Suprapubic skin (tissue), 4 donors: ENCODE results near the gene ISM1. TPM values are rescaled to one million over a fixed set of nuclear protein-coding genes. Genes with fewer than 3 reads are reported as not detected.
A peak's percentile ranks its signal among the peaks of the same experiment; 100 is the strongest.

Experiments used
- DNase-seq, 2 donors: peaks; one replicate each; pipeline ENCODE4 v3.0.0-alpha.2; 2019; ENCODE audit warnings: low spot score in 2 of 2
- H3K27ac ChIP-seq: fragments of 200-600 bp; sonication (generic); one replicate; pipeline ENCODE4 v1.5.1; 2019
- H3K27me3 ChIP-seq: fragments of 200-600 bp; sonication (generic); one replicate; pipeline ENCODE4 v1.5.1; 2019
- H3K36me3 ChIP-seq: fragments of 200-600 bp; sonication (generic); one replicate; pipeline ENCODE4 v1.5.1; 2019
- H3K4me1 ChIP-seq: fragments of 200-600 bp; sonication (generic); one replicate; pipeline ENCODE4 v1.5.1; 2019
- H3K4me3 ChIP-seq: fragments of 200-600 bp; sonication (generic); one replicate; pipeline ENCODE4 v1.5.1; 2019; ENCODE audit warnings: mild to moderate bottlenecking
- H3K9me3 ChIP-seq: fragments of 200-600 bp; sonication (generic); one replicate; pipeline ENCODE4 v1.5.1; 2019
- EP300 ChIP-seq: sonication (generic); formaldehyde crosslinking; IDR thresholded peaks from one replicate; pipeline ENCODE4 v1.6.1; 2017; ENCODE audit warnings: antibody characterized with exemption
- POLR2A ChIP-seq, 2 donors: fragments of 450-650 bp; IDR thresholded peaks; one replicate each; pipeline ENCODE4 v1.6.1; 2017; ENCODE audit warnings: antibody characterized with exemption in 2 of 2, mild to moderate bottlenecking in 2 of 2, moderate library complexity in 2 of 2
- POLR2AphosphoS5 ChIP-seq, 3 donors: sonication (generic); formaldehyde crosslinking; IDR thresholded peaks; one replicate each; pipeline ENCODE4 v1.6.1; 2017; ENCODE audit warnings: antibody characterized with exemption in 3 of 3
- WGBS: methylation state at CpG from one replicate; pipeline ENCODE4 v1.1.5; 2018; 5-methylcytosine and 5-hydroxymethylcytosine counted together
- total RNA-seq, 4 donors: library from RNA; depleted of rRNA; stranded (reverse); fragments of >200 nt; gene quantifications; one replicate each; pipeline ENCODE4 v1.1.0, GENCODE V29; 2016
- TF ChIP-seq, protein P1 (sequence below), 2 donors: fragments of 200-600 bp in 1 of 2; fragments of 450-650 bp in 1 of 2; sonication (generic) in 1 of 2; IDR thresholded peaks; one replicate each; pipeline ENCODE4 v1.5.1; 2016 to 2019; ENCODE audit warnings: antibody characterized with exemption in 2 of 2, mild to moderate bottlenecking in 1 of 2, moderate library complexity in 1 of 2

Gene ISM1
- total RNA-seq, 4 donors from 2014 or later: 9.0 to 21.8 (median 12.9) TPM

DNA sequence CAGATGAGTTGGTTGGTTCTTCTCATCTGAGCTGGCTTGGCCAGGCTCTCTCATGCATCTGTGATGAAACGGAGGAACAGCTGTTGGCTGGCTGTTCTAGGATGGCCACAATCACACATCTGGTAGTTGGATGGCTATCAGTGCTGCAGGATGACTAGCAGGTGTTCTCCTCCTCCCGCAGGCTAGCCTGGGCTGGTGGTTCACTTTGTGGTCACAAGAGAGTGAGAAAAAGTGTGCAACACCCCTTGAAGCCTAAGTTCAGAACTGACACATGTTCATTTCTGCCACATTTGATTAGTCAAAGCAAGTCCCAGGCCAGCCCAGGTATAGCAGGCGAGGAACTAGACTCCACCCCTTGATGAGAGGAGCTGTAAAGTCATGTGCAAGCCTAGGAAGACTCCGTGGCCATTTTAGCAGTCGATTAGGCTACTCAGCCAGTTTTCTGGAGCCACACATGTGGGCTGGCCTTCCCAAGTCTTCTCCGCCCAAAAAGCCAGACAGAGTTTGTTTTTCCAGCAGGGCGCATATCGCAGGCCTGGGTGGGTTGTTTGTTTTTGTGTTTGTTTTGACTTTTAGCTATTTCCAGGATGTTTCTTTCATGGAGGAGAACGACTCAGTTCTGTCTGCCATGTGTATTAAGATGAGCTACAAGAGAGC, 120.8 kb downstream of the ISM1 start:
- TF ChIP-seq, protein P1, sequence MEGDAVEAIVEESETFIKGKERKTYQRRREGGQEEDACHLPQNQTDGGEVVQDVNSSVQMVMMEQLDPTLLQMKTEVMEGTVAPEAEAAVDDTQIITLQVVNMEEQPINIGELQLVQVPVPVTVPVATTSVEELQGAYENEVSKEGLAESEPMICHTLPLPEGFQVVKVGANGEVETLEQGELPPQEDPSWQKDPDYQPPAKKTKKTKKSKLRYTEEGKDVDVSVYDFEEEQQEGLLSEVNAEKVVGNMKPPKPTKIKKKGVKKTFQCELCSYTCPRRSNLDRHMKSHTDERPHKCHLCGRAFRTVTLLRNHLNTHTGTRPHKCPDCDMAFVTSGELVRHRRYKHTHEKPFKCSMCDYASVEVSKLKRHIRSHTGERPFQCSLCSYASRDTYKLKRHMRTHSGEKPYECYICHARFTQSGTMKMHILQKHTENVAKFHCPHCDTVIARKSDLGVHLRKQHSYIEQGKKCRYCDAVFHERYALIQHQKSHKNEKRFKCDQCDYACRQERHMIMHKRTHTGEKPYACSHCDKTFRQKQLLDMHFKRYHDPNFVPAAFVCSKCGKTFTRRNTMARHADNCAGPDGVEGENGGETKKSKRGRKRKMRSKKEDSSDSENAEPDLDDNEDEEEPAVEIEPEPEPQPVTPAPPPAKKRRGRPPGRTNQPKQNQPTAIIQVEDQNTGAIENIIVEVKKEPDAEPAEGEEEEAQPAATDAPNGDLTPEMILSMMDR (IDR thresholded peaks at IDR 0.05): no peak
- TF ChIP-seq POLR2AphosphoS5 (IDR thresholded peaks at IDR 0.05) (no peak), EP300 (no peak), POLR2A (IDR thresholded peaks at IDR 0.05) (no peak)
- DNase-seq: no peak
- H3K27ac ChIP-seq: peak overlapping the region; percentile 48
- peaks cover 20% of the 10 kb centered on the region for H3K4me1 ChIP-seq
- H3K36me3 ChIP-seq: no peaks in the 10 kb centered on the region
- WGBS: 68% methylated on average over 8 of the region's 9 CpGs
- no peak overlapping the region for H3K4me3 ChIP-seq
- H3K9me3 ChIP-seq: no peaks in the 10 kb centered on the region
- no peaks in the 10 kb centered on the region for H3K27me3 ChIP-seq

DNA sequence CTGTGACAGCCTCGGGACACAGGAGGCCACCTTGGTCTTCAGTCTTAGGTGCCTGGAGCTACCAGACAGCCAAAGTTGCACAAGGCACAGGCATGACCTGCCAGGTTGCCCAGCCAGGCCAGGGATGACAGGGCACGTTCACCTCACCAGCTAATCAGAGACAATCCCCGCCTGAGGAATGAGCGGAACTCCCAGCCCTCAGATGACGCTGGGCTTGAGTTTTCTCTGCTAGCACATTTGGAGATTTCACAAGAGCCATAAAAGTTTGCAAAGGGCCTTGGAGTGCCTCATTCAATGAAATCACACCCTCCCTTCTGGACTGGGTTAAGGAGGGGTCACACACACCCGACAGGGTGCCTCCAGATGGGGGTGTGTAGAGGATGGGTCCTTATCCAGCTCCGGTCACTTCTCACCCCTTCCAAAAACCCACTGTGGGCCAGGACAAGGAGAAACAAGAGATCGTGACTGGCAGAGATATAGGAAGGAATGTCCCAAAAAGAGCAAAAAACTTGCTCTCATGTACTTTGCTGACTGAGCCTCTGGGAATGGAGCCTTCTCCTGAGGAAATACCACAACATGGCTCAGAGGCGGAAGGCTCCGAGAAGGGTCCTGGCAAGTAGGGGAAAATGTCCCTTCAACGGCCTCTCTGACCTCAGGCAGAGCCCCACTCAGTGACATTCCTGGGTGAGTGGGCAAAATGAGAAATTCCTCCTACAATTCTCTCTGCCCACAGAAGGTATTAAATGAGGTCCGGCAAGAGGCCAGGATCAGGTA, 121.6 kb downstream of the ISM1 start:
- Histone ChIP-seq H3K27me3 (no peaks in the 10 kb centered on the region), H3K36me3 (no peaks in the 10 kb centered on the region), H3K27ac (peak overlapping the region; percentile 48), H3K4me3 (no peak overlapping the region), H3K4me1 (peaks cover 20% of the 10 kb centered on the region), H3K9me3 (no peaks in the 10 kb centered on the region)
- 64% methylated on average over 12 of the region's 12 CpGs for WGBS
- DNase-seq: peak; percentile 85 to 89
- TF ChIP-seq EP300 (no peak), POLR2A (IDR thresholded peaks at IDR 0.05) (no peak), POLR2AphosphoS5 (IDR thresholded peaks at IDR 0.05) (peak in 1 of 3 donors; percentile 30)

DNA sequence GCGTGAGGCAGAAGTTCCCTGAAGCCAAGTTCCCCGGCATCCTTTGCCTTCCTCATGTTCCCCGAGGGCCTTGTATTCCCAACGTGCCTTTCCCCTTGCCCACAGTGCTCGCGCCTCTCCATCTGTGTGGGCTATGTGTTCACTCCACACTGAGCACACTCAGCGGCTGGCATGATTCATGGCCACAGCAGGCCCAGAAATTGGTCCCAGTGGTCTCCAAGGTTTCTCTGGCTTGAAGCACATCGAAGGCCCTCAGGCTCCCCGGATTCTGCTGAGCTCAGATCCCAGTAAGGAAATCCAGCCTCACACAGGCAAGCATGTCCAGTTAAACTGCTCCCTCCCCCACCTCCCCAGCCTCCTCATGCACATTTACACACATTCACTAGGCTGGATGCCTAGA, 123.6 kb downstream of the ISM1 start:
- Histone ChIP-seq H3K9me3 (no peaks in the 10 kb centered on the region), H3K27ac (no peak overlapping the region), H3K36me3 (no peaks in the 10 kb centered on the region), H3K4me1 (peaks cover 18% of the 10 kb centered on the region), H3K4me3 (no peak overlapping the region), H3K27me3 (no peaks in the 10 kb centered on the region)
- no peak for DNase-seq
- 77% methylated on average over 9 of the region's 9 CpGs for WGBS
- TF ChIP-seq POLR2A (IDR thresholded peaks at IDR 0.05) (no peak), EP300 (no peak), POLR2AphosphoS5 (IDR thresholded peaks at IDR 0.05) (no peak)
- TF ChIP-seq, protein P1 (IDR thresholded peaks at IDR 0.05): no peak

DNA sequence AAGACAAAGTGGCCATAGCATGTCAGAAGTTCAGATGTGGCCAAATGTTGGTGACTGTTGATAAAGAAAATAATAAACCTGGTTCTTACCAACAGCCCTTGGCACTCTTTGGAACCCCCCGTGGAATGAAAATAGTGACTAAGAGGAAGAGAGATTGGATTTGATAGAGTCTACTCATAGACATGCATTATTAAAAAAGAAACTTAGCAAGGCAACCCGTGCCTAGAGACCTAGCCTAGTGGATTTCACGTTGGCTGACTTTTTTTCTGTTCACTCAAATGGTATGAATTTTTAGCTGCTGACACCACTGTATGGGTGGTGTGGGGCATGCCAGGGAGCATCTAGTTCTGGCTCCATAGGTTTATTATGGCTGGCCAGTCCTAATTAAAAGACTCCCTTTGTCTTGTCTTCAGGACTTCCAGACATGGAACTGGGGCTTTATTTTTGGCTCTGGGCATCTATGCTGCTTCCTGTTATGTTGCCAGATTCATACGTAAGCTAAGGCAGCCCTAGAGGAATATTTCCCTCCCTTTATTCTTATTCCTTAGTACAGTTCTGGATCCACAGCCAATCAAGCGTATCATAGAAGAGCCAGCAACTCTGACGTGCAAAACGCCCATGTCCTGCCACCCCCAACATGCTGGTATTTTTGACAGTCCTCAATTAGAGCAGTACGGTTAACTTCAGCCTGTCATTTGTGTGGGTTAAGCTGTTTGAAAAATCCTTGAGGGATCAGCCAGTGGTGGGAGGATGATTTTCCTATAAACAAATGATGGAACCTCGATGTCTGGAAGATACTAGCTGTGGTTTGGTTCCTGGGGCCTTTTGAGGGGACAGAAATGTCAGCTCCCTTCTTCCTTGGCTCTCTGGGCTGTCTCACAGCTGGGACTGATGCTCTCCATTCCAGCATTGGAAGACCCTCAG, 127.5 kb downstream of the ISM1 start:
- H3K4me1 ChIP-seq: no peaks in the 10 kb centered on the region
- H3K27me3 ChIP-seq: no peaks in the 10 kb centered on the region
- no peak overlapping the region for H3K27ac ChIP-seq
- TF ChIP-seq, protein P1 (IDR thresholded peaks at IDR 0.05): no peak
- TF ChIP-seq EP300 (no peak), POLR2AphosphoS5 (IDR thresholded peaks at IDR 0.05) (no peak), POLR2A (IDR thresholded peaks at IDR 0.05) (no peak)
- H3K9me3 ChIP-seq: no peaks in the 10 kb centered on the region
- DNase-seq: no peak
- H3K4me3 ChIP-seq: no peak overlapping the region
- WGBS: 42% methylated on average over 9 of the region's 9 CpGs
- no peaks in the 10 kb centered on the region for H3K36me3 ChIP-seq

DNA sequence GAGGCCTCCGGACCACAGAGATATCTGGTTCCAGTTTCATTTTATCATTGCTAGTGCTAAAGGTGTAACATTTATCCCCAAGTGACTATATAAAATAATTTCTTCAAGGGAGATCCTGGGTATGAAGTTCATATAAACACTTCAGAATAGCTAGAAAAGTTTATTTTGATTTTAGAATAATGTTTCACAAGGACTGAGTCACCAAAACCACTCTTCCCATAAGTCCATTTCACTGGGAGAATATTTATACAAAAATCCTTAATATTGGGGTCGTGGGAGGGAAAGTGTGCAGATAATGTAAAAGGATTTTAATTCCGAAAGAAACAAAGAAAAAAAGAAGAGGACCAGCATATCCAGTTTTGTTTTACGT, 128.1 kb downstream of the ISM1 start:
- DNase-seq: no peak
- no peaks in the 10 kb centered on the region for H3K36me3 ChIP-seq
- no peak overlapping the region for H3K27ac ChIP-seq
- 89% methylated on average over 4 of the region's 4 CpGs for WGBS
- TF ChIP-seq POLR2A (IDR thresholded peaks at IDR 0.05): no peak
- TF ChIP-seq, protein P1 (IDR thresholded peaks at IDR 0.05): no peak
- TF ChIP-seq POLR2AphosphoS5 (IDR thresholded peaks at IDR 0.05): no peak
- no peak for TF ChIP-seq EP300
- H3K27me3 ChIP-seq: no peaks in the 10 kb centered on the region
- no peaks in the 10 kb centered on the region for H3K9me3 ChIP-seq
- no peaks in the 10 kb centered on the region for H3K4me1 ChIP-seq
- H3K4me3 ChIP-seq: no peak overlapping the region

Other genes starting within 250 kb of the ISM1 start
- 10 to 100 TPM; 54.1 to 83.0 (median 64.7) TPM for gene SPTLC3, start 212.3 kb upstream of the ISM1 start, total RNA-seq